ENCODE measurements around the gene RFXANK. TPM values are rescaled to one million over a fixed set of nuclear protein-coding genes. Genes with fewer than 3 reads are reported as not detected.
"Not testable (repeated sequence)": the region's sequence is repeated elsewhere in the genome, so short reads cannot be mapped to it uniquely, and the experiment has no call there.

Gene RFXANK
- total RNA-seq, 4 donors from 2014 or later = 32.5 to 87.8 (median 57.0) TPM

GRCh38 chr19:19217099-19217498 lies 25.0 kb downstream of the RFXANK start:
- Histone ChIP-seq H3K27ac (no peak overlapping the region), H3K4me1 (no peaks in the 10 kb centered on the region), H3K27me3 (no peaks in the 10 kb centered on the region), H3K36me3 (no peaks in the 10 kb centered on the region), H3K9me3 (no peaks in the 10 kb centered on the region), H3K4me3 (replicated peaks in 1 of 3) (no peak overlapping the region)
- TF ChIP-seq POLR2A (IDR thresholded peaks at IDR 0.05) (no peak), CTCF (IDR thresholded peaks at IDR 0.05) (no peak)
- no peak for DNase-seq
- intact Hi-C loops (cut with DNase I) = no loop called here
- WGBS, 2 donors = 59 to 65% methylated on average over 4 of the region's 4 CpGs

- WGBS, 2 donors = 83 to 88% methylated on average over 5 to 19 of the region's 21 CpGs
- TF ChIP-seq CTCF (IDR thresholded peaks at IDR 0.05) (no peak), POLR2A (IDR thresholded peaks at IDR 0.05) (no peak)
- Histone ChIP-seq H3K36me3 (no peaks in the 10 kb centered on the region), H3K9me3 (no peaks in the 10 kb centered on the region), H3K4me3 (replicated peaks in 1 of 3) (no peak overlapping the region), H3K4me1 (no peaks in the 10 kb centered on the region), H3K27me3 (no peaks in the 10 kb centered on the region), H3K27ac (no peak overlapping the region)
- intact Hi-C loops (cut with DNase I) = no loop called here
- DNase-seq = no peak
These were observed 26.9 kb downstream of the RFXANK start for GRCh38 chr19:19218911-19219310.

GRCh38 chr19:19221000-19221399 lies 28.9 kb downstream of the RFXANK start:
- H3K9me3 ChIP-seq; H3K27me3 ChIP-seq; H3K27ac ChIP-seq; H3K36me3 ChIP-seq; H3K4me1 ChIP-seq; H3K4me3 ChIP-seq (replicated peaks in 1 of 3); DNase-seq: not testable (repeated sequence)
- intact Hi-C loops (cut with DNase I) = loop anchor here (10.0 kb wide), 1 partner anchor 76 kb away; no protein-coding TSS in a partner anchor
- 82 to 94% methylated on average over 8 of the region's 8 CpGs for WGBS, 2 donors

- peaks cover 0 to 8% of the 10 kb centered on the region in 2 donors for H3K4me1 ChIP-seq
- H3K36me3 ChIP-seq = no peaks in the 10 kb centered on the region
- no peak overlapping the region for H3K4me3 ChIP-seq (replicated peaks in 1 of 3)
- DNase-seq = no peak
- WGBS, 2 donors = 86% methylated on average over 5 of the region's 5 CpGs
- intact Hi-C loops (cut with DNase I) = loop anchor here (10.0 kb wide), 1 partner anchor 78 kb away; no protein-coding TSS in a partner anchor
- H3K9me3 ChIP-seq = no peaks in the 10 kb centered on the region
- no peak overlapping the region for H3K27ac ChIP-seq
- TF ChIP-seq CTCF (IDR thresholded peaks at IDR 0.05) (no peak), POLR2A (IDR thresholded peaks at IDR 0.05) (no peak)
- H3K27me3 ChIP-seq = no peaks in the 10 kb centered on the region
These were observed 31.0 kb downstream of the RFXANK start for GRCh38 chr19:19223060-19223459.

- no peak for TF ChIP-seq POLR2A (IDR thresholded peaks at IDR 0.05)
- no peak for TF ChIP-seq CTCF (IDR thresholded peaks at IDR 0.05)
- WGBS, 2 donors = 89 to 91% methylated on average over 6 of the region's 6 CpGs
- Histone ChIP-seq H3K27me3 (no peaks in the 10 kb centered on the region), H3K4me3 (replicated peaks in 1 of 3) (no peak overlapping the region), H3K9me3 (no peaks in the 10 kb centered on the region), H3K36me3 (no peaks in the 10 kb centered on the region), H3K4me1 (peaks cover 0 to 8% of the 10 kb centered on the region in 2 donors), H3K27ac (no peak overlapping the region)
- intact Hi-C loops (cut with DNase I) = loop anchor here (10.0 kb wide), 1 partner anchor 79 kb away; no protein-coding TSS in a partner anchor
- no peak for DNase-seq
These were observed 31.6 kb downstream of the RFXANK start for GRCh38 chr19:19223636-19224035.

Measured in thyroid gland (tissue), 4 donors.